SK-N-SH treated with all-trans-retinoic acid at 6 μM for 48 hours (cell line): ENCODE measurements around the gene ATP1B1.

Experiments used
- BACH2 ChIP-seq: fragments of 250-450 bp; sonication (Bioruptor Pico); IDR thresholded peaks from 2 replicates; pipeline ENCODE4 v1.9.0; 2021; ENCODE audit warnings: mild to moderate bottlenecking, borderline replicate concordance
- CREB5 ChIP-seq: fragments of 250-450 bp; sonication (Bioruptor Pico); IDR thresholded peaks from 2 replicates; pipeline ENCODE4 v1.5.1; 2020; ENCODE audit warnings: low read depth, mild to moderate bottlenecking, moderate library complexity
- GLIS3 ChIP-seq: fragments of 250-450 bp; sonication (Bioruptor Pico); IDR thresholded peaks from 2 replicates; pipeline ENCODE4 v1.5.0; 2020; ENCODE audit warnings: mild to moderate bottlenecking, moderate library complexity
- ISL1 ChIP-seq: fragments of 250-450 bp; sonication (Bioruptor Pico); IDR thresholded peaks from 2 replicates; pipeline ENCODE4 v2.1.2; 2022; ENCODE audit warnings: mild to moderate bottlenecking, moderate library complexity
- PATZ1 ChIP-seq: fragments of 250-450 bp; sonication (Bioruptor Pico); IDR thresholded peaks from 2 replicates; pipeline ENCODE4 v1.8.0; 2020; ENCODE audit warnings: mild to moderate bottlenecking, moderate library complexity, borderline replicate concordance
- TCF4 ChIP-seq: fragments of 250-450 bp; sonication (Bioruptor Pico); IDR thresholded peaks from 2 replicates; pipeline ENCODE4 v1.8.0; 2021; ENCODE audit warnings: mild to moderate bottlenecking, moderate library complexity, borderline replicate concordance
- TOX ChIP-seq: fragments of 250-450 bp; sonication (Bioruptor Pico); IDR thresholded peaks from 2 replicates; pipeline ENCODE4 v1.8.0; 2021; ENCODE audit warnings: mild to moderate bottlenecking, moderate library complexity, borderline replicate concordance
- ZC3H10 ChIP-seq: fragments of 250-450 bp; sonication (Bioruptor Pico); IDR thresholded peaks from 2 replicates; pipeline ENCODE4 v1.5.1; 2021; ENCODE audit warnings: mild to moderate bottlenecking, moderate library complexity
- ZFP3 ChIP-seq: fragments of 250-450 bp; sonication (Bioruptor Pico); IDR thresholded peaks from 2 replicates; pipeline ENCODE4 v1.5.0; 2020; ENCODE audit warnings: mild to moderate bottlenecking, moderate library complexity
- ZNF70 ChIP-seq: fragments of 450-650 bp; formaldehyde crosslinking; IDR thresholded peaks from 2 replicates; pipeline ENCODE4 v1.5.0; 2020; ENCODE audit warnings: mild to moderate bottlenecking, moderate library complexity

GRCh38 chr1:169161496-169162194 lies 55.2 kb downstream of the ATP1B1 start:
- TF ChIP-seq BACH2: no peak
- no peak for TF ChIP-seq PATZ1 (CRISPR knock-in tag)
- TF ChIP-seq TCF4 (CRISPR knock-in tag): no peak
- TF ChIP-seq ISL1: no peak
- TF ChIP-seq GLIS3 (CRISPR knock-in tag): no peak
- TF ChIP-seq TOX (CRISPR knock-in tag): peak; percentile 79
- no peak for TF ChIP-seq CREB5 (CRISPR knock-in tag)
- TF ChIP-seq ZNF70: no peak
- peak; percentile 27; the same call in 1 of the 2 replicates for TF ChIP-seq ZC3H10 (CRISPR knock-in tag)
- TF ChIP-seq ZFP3 (CRISPR knock-in tag): no peak
